HG02588 (cell line): ENCODE data around the gene CGREF1.
"Not testable (repeated sequence)": the region's sequence is repeated elsewhere in the genome, so short reads cannot be mapped to it uniquely, and the experiment has no call there.

Source experiments
- ATAC-seq: cut with Tn5 transposase; IDR thresholded peaks from one replicate; pipeline ENCODE4 v1.9.1; 2021; ENCODE audit warnings: mild to moderate bottlenecking, moderate library complexity; ENCODE audit not compliant: unreplicated experiment

The CGREF1 gene

GRCh38 chr2:27138111-27138510, 19.2 kb upstream of the CGREF1 start:
- no peak for ATAC-seq

GRCh38 chr2:27137322-27137935, 18.5 kb upstream of the CGREF1 start:
- no peak for ATAC-seq

- ATAC-seq, result no peak
Observed at GRCh38 chr2:27136751-27137150, 17.8 kb upstream of the CGREF1 start.

GRCh38 chr2:27135478-27135955, 16.6 kb upstream of the CGREF1 start:
- no peak for ATAC-seq

- ATAC-seq, result no peak
Observed at GRCh38 chr2:27134781-27135477, 16.0 kb upstream of the CGREF1 start.

GRCh38 chr2:27133905-27134780, 15.2 kb upstream of the CGREF1 start, which contains the start of gene PREB:
Gene PREB (minus strand): TSS chr2:27134636. CDS start chr2:27134421, 215 bp downstream.
- peak; percentile 84 for ATAC-seq

GRCh38 chr2:27133195-27133875, 14.4 kb upstream of the CGREF1 start:
- ATAC-seq, result no peak

GRCh38 chr2:27131429-27131828, 12.5 kb upstream of the CGREF1 start:
- ATAC-seq, result no peak

GRCh38 chr2:27130396-27130795, 11.5 kb upstream of the CGREF1 start:
- ATAC-seq, result no peak

- ATAC-seq, result no peak
Observed at GRCh38 chr2:27128668-27129571, 10.0 kb upstream of the CGREF1 start.

- ATAC-seq, result no peak
Observed at GRCh38 chr2:27127883-27128667, 9.1 kb upstream of the CGREF1 start.

GRCh38 chr2:27126252-27126710, 7.4 kb upstream of the CGREF1 start:
- ATAC-seq, result no peak

GRCh38 chr2:27125104-27125503, 6.2 kb upstream of the CGREF1 start:
- ATAC-seq, result no peak

- ATAC-seq, result no peak
Observed at GRCh38 chr2:27123302-27124150, 4.6 kb upstream of the CGREF1 start, which contains the start of gene ABHD1. Gene ABHD1 (plus strand): TSS chr2:27123815. CDS start chr2:27123949, 134 bp downstream.

GRCh38 chr2:27122791-27123190, 3.9 kb upstream of the CGREF1 start:
- no peak for ATAC-seq

GRCh38 chr2:27121906-27122305, 3.0 kb upstream of the CGREF1 start:
- ATAC-seq, result no peak

- not testable (repeated sequence) for ATAC-seq
Observed at GRCh38 chr2:27119330-27119670, 372 bp upstream of the CGREF1 start.

GRCh38 chr2:27117995-27118524, 868 bp downstream of the CGREF1 start:
- no peak for ATAC-seq
